ENCODE data around the gene ZSCAN31. TPM values are rescaled to one million over a fixed set of nuclear protein-coding genes. Genes with fewer than 3 reads are reported as not detected.
"Not testable (repeated sequence)": the region's sequence is repeated elsewhere in the genome, so short reads cannot be mapped to it uniquely, and the experiment has no call there.

The ZSCAN31 gene
- 0.98 and 1.3 TPM in 2 replicates for total RNA-seq

DNA sequence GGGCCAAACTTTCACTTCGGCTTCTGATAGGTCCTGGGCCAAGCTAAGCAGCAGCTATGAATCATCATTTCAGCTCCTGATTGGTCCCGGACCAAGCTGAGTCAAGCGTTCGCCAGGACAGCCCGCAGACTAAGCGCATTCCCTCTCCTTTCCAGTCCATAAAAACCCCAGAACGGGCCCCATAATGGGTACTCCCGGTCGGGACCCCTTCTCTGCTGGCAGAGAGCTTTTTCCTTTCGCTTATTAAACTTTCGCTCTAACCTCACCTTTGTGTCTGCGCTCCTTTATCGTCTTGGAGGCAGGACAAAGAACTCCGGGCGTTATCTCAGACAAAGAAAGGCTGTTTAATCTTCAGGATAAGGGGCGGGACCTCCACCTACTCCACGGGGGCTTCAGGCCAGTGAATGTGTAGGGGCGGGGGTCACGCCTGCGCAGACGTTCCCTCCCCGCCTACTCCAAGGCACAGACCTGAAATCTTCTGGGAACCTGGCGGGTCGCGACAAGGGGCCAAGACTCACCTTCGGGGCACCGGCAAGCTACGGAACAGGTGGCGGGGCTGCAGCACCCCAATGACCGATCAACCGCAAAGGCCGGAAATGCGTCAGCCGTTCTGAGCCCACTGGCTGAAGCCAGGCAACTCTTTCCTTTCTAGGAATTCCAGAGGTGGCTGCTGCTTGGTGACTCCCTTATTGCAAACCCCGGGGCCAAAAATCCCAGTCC lies at the start of gene ZSCAN31:
TSS of gene ZSCAN31 (minus strand) at position 585 of the 720 bp plus-strand sequence. CDS start 6,465 bp downstream, outside the sequence.
- intact Hi-C loops (cut with micrococcal nuclease) = loop anchor here (1.0 to 5.0 kb wide), 3 partner anchors 14 to 253 kb away; partner anchors contain the start of genes ZKSCAN3, ZNF165 and ZSCAN26

DNA sequence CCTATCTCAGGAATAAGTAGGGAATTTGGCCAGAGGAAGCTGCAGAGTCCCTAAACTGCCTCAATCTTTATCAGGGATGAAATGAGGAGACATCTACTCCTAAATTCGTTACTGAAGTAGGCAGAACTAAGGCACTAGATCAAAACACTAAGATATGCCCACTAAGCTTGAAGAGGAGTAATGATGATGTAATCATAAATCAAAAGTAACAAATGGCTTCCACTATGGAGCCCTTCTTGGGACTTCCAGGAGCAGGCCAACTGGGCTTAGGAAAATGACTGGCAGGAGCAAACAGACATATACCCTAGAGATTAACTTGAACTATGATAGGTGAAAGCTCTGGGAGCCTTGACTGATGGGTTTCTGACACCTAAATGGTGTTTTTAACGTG lies 48.2 kb upstream of the ZSCAN31 start:
- intact Hi-C loops (cut with micrococcal nuclease) = no loop called here

- intact Hi-C loops (cut with micrococcal nuclease) = loop anchor here (2.0 kb wide), 1 partner anchor 15 kb away; the partner anchor contains the start of gene ZSCAN12
Observed at GRCh38 chr6:28383235-28384142, 47.5 kb upstream of the ZSCAN31 start.

DNA sequence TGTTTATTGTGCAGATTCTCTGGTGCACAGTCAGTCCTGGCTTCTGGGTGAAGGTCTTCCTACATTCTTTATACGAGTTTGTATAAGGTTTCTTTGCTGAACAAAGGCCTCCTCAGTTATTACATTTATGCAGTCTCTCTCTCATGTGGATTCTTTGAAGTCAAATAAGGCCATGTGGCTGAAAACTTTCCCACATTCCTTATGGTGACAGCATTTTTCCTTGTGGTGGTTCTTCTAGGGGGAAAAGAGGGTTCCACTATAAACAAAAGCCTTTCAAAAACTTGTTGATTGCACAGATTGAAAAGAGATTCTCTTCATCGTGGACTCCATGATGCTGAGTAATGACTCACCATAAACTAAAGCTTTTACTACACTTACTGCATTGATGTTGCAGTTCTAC lies 44.4 kb upstream of the ZSCAN31 start:
- intact Hi-C loops (cut with micrococcal nuclease) = no loop called here

DNA sequence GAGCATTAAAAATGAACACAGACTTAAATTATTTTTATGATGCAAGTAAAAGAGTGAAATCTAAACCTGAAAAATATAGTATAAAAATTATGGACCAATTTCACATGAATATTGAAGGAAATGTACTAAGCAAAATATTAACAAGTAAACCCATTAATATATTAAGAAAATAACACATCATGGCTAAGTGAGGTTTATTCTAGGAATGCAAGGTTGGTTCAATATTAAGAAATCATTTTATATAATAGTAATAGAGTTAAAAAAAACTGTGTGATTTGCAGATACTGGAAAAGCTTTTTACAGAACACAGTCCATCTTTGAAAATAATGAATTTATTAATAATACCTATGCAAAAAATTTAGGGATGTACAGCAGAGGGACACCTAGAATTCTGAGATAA lies 42.7 kb upstream of the ZSCAN31 start:
- intact Hi-C loops (cut with micrococcal nuclease) = no loop called here

- intact Hi-C loops (cut with micrococcal nuclease) = no loop called here
Observed at GRCh38 chr6:28377879-28378278, 41.9 kb upstream of the ZSCAN31 start.

GRCh38 chr6:28373925-28374324 lies 38.0 kb upstream of the ZSCAN31 start:
- intact Hi-C loops (cut with micrococcal nuclease) = no loop called here

DNA sequence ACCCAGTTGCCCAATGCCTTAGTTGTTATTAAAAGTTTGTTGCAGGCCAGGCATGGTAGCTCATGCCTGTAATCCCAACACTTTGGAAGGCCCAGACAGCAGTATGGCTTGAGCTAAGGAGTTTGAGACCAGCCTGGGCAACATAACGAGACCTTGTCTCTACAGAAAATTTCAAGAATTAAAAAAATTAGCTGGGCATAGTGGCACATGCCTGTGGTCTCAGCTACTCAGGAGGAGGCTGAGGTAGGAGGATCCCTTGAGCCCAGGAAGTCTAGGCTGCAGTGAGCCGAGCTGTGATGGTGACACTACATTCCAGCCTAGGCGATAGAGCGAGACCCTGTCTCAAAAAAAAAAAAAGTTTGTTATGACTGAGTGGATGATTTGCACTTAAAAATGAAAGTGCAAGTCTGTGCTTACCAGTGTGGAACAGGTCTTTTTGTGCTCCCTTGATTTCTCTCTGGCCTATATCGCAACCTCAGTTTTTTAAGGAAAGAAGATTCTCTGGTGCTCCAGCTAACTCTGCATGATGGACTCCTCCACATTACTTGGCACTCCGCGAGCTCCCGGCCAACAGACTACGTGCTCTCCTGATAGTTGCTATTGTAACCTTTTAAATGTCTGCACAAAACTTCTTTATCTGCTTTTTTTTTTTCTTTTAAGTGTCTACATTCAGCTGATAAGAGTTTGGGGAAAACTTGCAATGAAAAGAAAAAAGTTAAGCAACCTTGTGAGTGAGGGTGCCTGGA lies 35.9 kb upstream of the ZSCAN31 start:
- intact Hi-C loops (cut with micrococcal nuclease) = no loop called here

DNA sequence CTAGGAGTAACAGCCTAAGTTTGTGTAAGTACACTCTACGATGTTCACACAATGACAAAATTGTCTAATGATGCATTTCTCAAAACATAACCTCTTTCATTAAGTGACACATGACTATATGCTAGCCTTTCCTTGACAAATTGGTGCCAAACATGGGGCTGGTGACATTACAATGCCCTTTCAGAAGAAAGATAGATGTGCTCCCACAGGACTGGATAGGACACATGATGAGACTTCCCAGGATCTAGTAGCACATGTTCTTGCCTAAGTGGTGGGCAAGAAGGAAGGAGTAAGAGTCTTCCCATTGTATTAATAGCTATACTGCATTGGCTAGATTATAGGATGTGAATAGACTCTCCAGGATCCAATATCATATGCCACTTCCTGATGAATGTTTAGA lies 35.3 kb upstream of the ZSCAN31 start:
- intact Hi-C loops (cut with micrococcal nuclease) = no loop called here

DNA sequence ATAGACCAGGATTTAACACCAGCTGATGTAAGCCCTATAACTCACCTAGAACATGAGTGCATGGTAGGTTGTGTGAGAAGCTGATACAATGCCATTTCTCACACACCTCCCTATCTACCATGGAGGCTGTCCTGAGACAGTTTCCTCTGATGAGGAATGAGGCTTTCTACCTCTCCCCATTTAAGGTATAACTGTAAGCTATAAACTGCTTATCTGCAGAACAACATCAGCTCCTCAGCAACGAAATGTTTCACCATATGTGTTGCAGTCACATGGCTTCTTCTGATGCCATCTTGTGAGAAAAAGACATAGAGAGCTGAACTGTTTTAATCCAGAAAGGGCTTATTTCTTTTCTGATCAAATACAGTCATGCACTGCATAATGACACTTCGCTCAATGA lies 34.5 kb upstream of the ZSCAN31 start:
- intact Hi-C loops (cut with micrococcal nuclease) = no loop called here

DNA sequence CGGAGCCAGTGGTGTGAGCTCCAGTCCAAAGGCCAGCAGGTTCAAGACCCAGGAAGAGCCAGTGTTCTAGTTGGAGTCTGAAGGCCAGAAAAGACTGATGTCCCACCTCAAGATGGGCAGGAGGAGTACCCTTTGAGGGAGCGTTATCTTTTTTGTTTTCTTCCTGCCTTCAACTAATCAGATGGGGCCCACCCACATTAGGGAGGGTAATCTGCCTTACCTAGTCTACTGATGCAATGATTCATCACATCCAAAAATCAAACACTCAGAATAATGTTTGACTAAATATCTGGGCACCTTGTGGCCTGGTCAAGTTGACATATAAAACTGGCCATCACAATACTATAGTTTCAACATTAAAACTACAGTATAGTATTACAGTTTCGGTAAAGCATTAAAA lies 33.5 kb upstream of the ZSCAN31 start:
- intact Hi-C loops (cut with micrococcal nuclease) = no loop called here

DNA sequence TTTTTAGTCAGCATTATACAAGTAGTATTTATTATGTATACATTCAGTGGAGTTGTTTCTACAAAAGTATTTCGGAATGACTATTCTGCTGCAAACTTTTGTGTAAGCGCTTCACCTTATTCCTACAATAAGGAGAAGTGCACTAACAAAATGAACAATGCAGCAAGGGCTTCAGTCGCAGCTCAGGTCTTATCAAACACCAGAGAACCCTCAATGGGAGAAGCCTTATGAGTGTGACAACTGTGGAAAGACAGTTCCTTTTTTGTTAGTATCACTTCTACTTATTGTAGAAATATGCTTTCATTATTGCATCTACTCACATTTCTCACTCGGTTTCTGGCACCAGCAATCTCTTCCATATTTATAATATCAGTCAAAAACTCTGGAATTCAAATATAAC lies 32.6 kb upstream of the ZSCAN31 start:
- intact Hi-C loops (cut with micrococcal nuclease) = no loop called here

DNA sequence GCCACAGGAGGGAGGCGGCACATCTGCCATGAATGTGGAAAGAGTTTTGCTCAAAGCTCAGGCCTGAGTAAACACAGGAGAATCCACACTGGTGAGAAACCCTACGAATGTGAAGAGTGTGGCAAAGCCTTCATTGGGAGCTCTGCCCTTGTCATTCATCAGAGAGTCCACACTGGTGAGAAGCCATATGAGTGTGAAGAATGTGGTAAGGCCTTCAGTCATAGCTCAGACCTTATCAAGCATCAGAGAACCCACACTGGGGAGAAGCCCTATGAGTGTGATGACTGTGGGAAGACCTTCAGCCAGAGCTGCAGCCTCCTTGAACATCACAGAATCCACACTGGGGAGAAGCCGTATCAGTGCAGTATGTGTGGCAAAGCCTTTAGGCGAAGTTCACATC lies 29.6 kb upstream of the ZSCAN31 start:
- intact Hi-C loops (cut with micrococcal nuclease) = not testable (repeated sequence)

DNA sequence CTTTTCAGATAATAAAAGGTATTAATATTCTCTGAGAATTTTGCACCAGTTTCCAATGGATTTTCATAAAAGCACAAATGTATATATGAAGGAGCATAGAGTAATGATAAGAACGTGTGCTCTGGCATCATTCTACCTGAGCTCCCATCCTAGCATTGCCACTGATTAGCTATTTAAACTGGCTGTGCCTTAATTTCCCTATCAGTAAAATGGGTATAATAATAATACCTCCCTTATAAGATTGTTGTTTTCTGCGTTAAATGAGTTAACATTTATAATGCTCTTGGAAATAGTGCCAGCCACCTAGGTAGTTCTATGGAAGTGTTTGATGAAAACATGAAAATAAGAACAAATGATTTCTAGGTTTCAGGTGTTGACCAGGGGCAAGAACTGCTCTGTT lies 25.0 kb upstream of the ZSCAN31 start:
- intact Hi-C loops (cut with micrococcal nuclease) = no loop called here

- intact Hi-C loops (cut with micrococcal nuclease) = not testable (repeated sequence)
Observed at GRCh38 chr6:28359562-28359961, 23.6 kb upstream of the ZSCAN31 start.

DNA sequence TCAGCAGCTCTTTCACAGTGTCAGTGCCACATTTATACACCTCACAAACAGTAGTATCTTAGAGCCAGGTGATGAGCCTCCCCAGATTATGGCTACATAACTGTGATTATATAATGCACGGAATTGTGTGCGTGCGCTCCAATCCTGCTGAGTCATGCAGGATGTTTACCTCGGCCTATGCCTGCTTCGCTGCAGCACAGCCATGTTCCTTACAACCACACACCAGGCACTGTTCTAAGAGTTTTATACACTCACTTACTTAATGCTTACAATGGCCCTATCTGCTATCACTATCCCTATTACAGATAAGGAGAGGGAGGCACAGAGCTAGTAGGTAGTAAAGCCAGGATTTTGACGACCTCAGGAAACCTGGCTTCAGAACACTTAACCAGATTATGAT lies 21.1 kb upstream of the ZSCAN31 start:
- intact Hi-C loops (cut with micrococcal nuclease) = loop anchor here (2.0 kb wide), 1 partner anchor 454 kb away; no protein-coding TSS in a partner anchor

- intact Hi-C loops (cut with micrococcal nuclease) = loop anchor here (1.0 to 2.0 kb wide), 2 partner anchors 220 to 454 kb away; no protein-coding TSS in a partner anchor
Observed at GRCh38 chr6:28356666-28357020, 20.7 kb upstream of the ZSCAN31 start.

- intact Hi-C loops (cut with micrococcal nuclease) = loop anchor here (1.0 to 2.0 kb wide), 2 partner anchors 220 to 453 kb away; no protein-coding TSS in a partner anchor
Observed at GRCh38 chr6:28355743-28356665, 20.1 kb upstream of the ZSCAN31 start.

DNA sequence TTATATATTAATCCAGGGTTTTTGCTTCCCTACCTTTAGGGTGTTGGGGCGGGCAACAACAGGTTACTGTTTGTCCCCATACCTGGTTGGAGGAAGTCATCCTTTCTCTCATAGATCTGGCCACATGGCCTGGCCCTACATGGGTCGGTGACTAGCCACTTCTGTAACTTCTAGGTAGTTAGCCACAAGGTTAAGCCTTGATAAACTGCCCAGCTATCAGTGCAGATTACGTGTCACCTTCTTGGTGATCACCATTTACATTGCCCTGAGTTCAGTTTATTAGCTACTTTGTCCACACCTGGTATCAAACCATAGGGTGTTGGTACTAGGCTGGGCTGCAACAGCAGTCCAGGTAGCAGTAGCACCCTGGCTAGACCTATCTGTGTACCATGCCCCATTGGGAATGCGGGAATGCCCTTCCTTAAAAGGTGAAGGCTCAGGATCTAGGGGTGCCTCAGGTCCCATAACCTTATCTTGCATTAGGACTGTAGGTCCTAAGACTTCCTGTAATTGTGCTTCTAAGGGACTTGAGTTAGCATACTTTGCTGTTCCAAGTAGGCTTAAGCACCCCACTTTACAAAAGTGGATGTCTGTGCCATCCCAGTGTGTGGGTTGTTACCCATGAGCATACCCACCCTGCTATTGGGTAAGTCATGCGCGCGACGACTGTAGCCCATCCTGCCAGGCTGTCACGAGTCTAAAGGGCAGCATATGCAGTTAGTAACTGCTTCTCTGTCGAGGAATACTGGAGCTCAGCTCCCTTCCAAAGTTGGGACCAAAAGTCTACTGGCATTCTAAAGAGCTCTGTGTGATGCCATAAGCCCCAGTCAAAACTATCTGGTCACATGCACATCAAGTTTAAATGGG lies 19.0 kb upstream of the ZSCAN31 start:
- intact Hi-C loops (cut with micrococcal nuclease) = no loop called here

All from T-helper 2 cell treated with Interferon-gamma antibody and Interleukin-4, amounts not matched to agents 100 ng/mL and 5 ng/mL, for 36 hours (primary cell).